H1 (cell line): ENCODE results near the gene HRH2. TPM values are rescaled to one million over a fixed set of nuclear protein-coding genes. Genes with fewer than 3 reads are reported as not detected.

Experiments used
- CTCF ChIA-PET: fragments of 300-600 bp; sonication (Branson Sonifier 250); formaldehyde crosslinking; loops from one replicate; lab custom pipeline; 2021; ENCODE audit not compliant: partially characterized antibody; lab: Charles Lee
- POLR2A ChIA-PET: fragments of 300-600 bp; sonication (Branson Sonifier 250); formaldehyde crosslinking; loops from one replicate; lab custom pipeline; 2021; ENCODE audit warnings: inconsistent platforms; ENCODE audit not compliant: partially characterized antibody; lab: Charles Lee
- DNase-seq, 2 experiments: peaks; one replicate each; pipeline versions ENCODE4 v3.0.0 to v3.0.0-alpha.2; 2010 to 2022; ENCODE audit warnings: low spot score in 2 of 2, low read depth in 1 of 2, mixed read lengths in 1 of 2
- FAIRE-seq: peaks from 2 replicates; lab custom pipeline; 2011; peaks lifted over from hg19 to GRCh38; lab: Jason Lieb, UNC
- H2AFZ ChIP-seq: 2 replicates; pipeline ENCODE4 v1.8.1; 2012; ENCODE audit warnings: low read length, inconsistent platforms
- H2AK5ac ChIP-seq: 2 replicates; pipeline ENCODE4 v1.6.1; 2013; ENCODE audit warnings: low read depth, low read length
- H2BK120ac ChIP-seq: replicated peaks from 2 replicates; pipeline ENCODE3; 2013; ENCODE audit warnings: low read depth, low read length, inconsistent platforms
- H2BK12ac ChIP-seq: 2 replicates; pipeline ENCODE4 v1.6.1; 2013; ENCODE audit warnings: low read depth, low read length
- H2BK15ac ChIP-seq: 2 replicates; pipeline ENCODE4 v1.6.1; 2013; ENCODE audit warnings: low read length
- H2BK20ac ChIP-seq: 2 replicates; pipeline ENCODE4 v1.6.1; 2013; ENCODE audit warnings: low read length
- H2BK5ac ChIP-seq: 2 replicates; pipeline ENCODE4 v1.6.1; 2013; ENCODE audit warnings: low read depth, low read length
- H3K14ac ChIP-seq: 2 replicates; pipeline ENCODE4 v1.6.1; 2013; ENCODE audit warnings: inconsistent platforms; ENCODE audit not compliant: insufficient read length
- H3K18ac ChIP-seq: 2 replicates; pipeline ENCODE4 v1.6.1; 2013; ENCODE audit warnings: low read length; ENCODE audit errors: extremely low read depth
- H3K23ac ChIP-seq: 2 replicates; pipeline ENCODE4 v1.6.1; 2013; ENCODE audit warnings: inconsistent platforms; ENCODE audit not compliant: insufficient read length
- H3K23me2 ChIP-seq: 2 replicates; pipeline ENCODE4 v1.6.1; 2013; ENCODE audit warnings: low read depth, low read length
- H3K27ac ChIP-seq: 2 replicates; pipeline ENCODE4 v1.6.1; 2011; ENCODE audit warnings: low read depth, low read length, inconsistent platforms
- H3K27me3 ChIP-seq, 4 experiments: replicated peaks in 1 of 4; 1 replicate in 1 of 4; 2 replicates in 3 of 4; pipeline versions ENCODE4 v1.6.1 to v1.8.1; 2011 to 2013; ENCODE audit warnings: low read length in 3 of 4, mild to moderate bottlenecking in 3 of 4, inconsistent platforms in 2 of 4, mixed read lengths in 2 of 4, moderate library complexity in 1 of 4; ENCODE audit not compliant: control insufficient read depth in 3 of 4, insufficient read depth in 3 of 4; ENCODE audit errors: extremely low read depth in 1 of 4
- H3K36me3 ChIP-seq, 4 experiments: 2 replicates each; pipeline versions ENCODE4 v1.6.1 to v1.8.1; 2011 to 2013; ENCODE audit warnings: mild to moderate bottlenecking in 4 of 4, low read length in 3 of 4, moderate library complexity in 2 of 4, control low read depth in 1 of 4, inconsistent platforms in 1 of 4; ENCODE audit not compliant: insufficient read depth in 4 of 4, control insufficient read depth in 2 of 4
- H3K4ac ChIP-seq: replicated peaks from 2 replicates; pipeline ENCODE3; 2013; ENCODE audit warnings: low read length, low read depth, mixed read lengths, inconsistent platforms; ENCODE audit not compliant: insufficient read length
- H3K4me1 ChIP-seq, 4 experiments: replicated peaks in 1 of 4; 1 replicate in 1 of 4; 2 replicates in 3 of 4; pipeline versions ENCODE4 v1.6.1 to v1.8.1; 2011 to 2013; ENCODE audit warnings: low read length in 3 of 4, inconsistent platforms in 2 of 4, mixed read lengths in 1 of 4; ENCODE audit not compliant: insufficient read depth in 4 of 4, control insufficient read depth in 3 of 4
- H3K4me2 ChIP-seq, 2 experiments: 2 replicates each; pipeline versions ENCODE4 v1.6.1 to v1.8.1; 2011 to 2013; ENCODE audit warnings: low read depth in 2 of 2, low read length in 2 of 2, control low read depth in 1 of 2, inconsistent platforms in 1 of 2, mild to moderate bottlenecking in 1 of 2; ENCODE audit not compliant: insufficient read depth in 1 of 2
- H3K4me3 ChIP-seq, 4 experiments: fragments of 200-600, 300-600 bp in 1 of 4; sonication (generic), shearing (Covaris generic), sonication (Bioruptor Twin) in 1 of 4; 2 replicates each; pipeline versions ENCODE4 v1.5.1 to v1.8.1; 2011 to 2016; ENCODE audit warnings: low read length in 4 of 4, low read depth in 3 of 4, control low read depth in 2 of 4, inconsistent platforms in 2 of 4, mild to moderate bottlenecking in 2 of 4, mixed read lengths in 1 of 4, moderate library complexity in 1 of 4; ENCODE audit not compliant: insufficient read depth in 2 of 4; ENCODE audit errors: extremely low read depth in 1 of 4
- H3K56ac ChIP-seq: replicated peaks from 2 replicates; pipeline ENCODE3; 2013; ENCODE audit warnings: low read depth, mild to moderate bottlenecking, mixed read lengths, low read length, inconsistent platforms; ENCODE audit not compliant: insufficient read length
- H3K79me1 ChIP-seq: 2 replicates; pipeline ENCODE4 v1.6.1; 2013; ENCODE audit warnings: low read depth, low read length, control low read depth
- H3K79me2 ChIP-seq, 2 experiments: 2 replicates each; pipeline versions ENCODE4 v1.6.1 to v1.8.1; 2012 to 2013; ENCODE audit warnings: low read length in 2 of 2, mild to moderate bottlenecking in 2 of 2, inconsistent platforms in 1 of 2; ENCODE audit not compliant: insufficient read depth in 2 of 2, control insufficient read depth in 1 of 2
- H3K9ac ChIP-seq, 4 experiments: replicated peaks in 1 of 4; 1 replicate in 1 of 4; 2 replicates in 3 of 4; pipeline versions ENCODE4 v1.6.1 to v1.8.1; 2011 to 2013; ENCODE audit warnings: low read depth in 3 of 4, low read length in 3 of 4, control low read depth in 2 of 4, mild to moderate bottlenecking in 2 of 4, moderate library complexity in 2 of 4, inconsistent platforms in 1 of 4; ENCODE audit errors: extremely low read depth in 1 of 4
- H3K9me3 ChIP-seq, 2 experiments: 2 replicates each; pipeline versions ENCODE4 v1.6.1 to v1.8.1; 2012 to 2013; ENCODE audit warnings: mild to moderate bottlenecking in 2 of 2, moderate library complexity in 2 of 2, control low read depth in 1 of 2, inconsistent platforms in 1 of 2, low read depth in 1 of 2, low read length in 1 of 2, mixed read lengths in 1 of 2; ENCODE audit not compliant: insufficient read depth in 2 of 2
- H4K20me1 ChIP-seq, 2 experiments: replicated peaks in 1 of 2; 2 replicates each; pipeline versions ENCODE3 to v1.8.1; 2011 to 2013; ENCODE audit warnings: inconsistent platforms in 2 of 2, low read length in 2 of 2, mild to moderate bottlenecking in 1 of 2; ENCODE audit not compliant: insufficient read depth in 2 of 2, control insufficient read depth in 1 of 2
- H4K5ac ChIP-seq: 2 replicates; pipeline ENCODE4 v1.6.1; 2013; ENCODE audit warnings: low read length, low read depth, mixed read lengths, inconsistent platforms; ENCODE audit not compliant: insufficient read length
- H4K8ac ChIP-seq: 2 replicates; pipeline ENCODE4 v1.8.0; 2013; ENCODE audit warnings: mild to moderate bottlenecking, moderate library complexity, low read length, inconsistent platforms; ENCODE audit not compliant: insufficient read depth; ENCODE audit errors: extremely low read depth
- H4K91ac ChIP-seq: replicated peaks from 2 replicates; pipeline ENCODE3; 2013; ENCODE audit warnings: low read length, mixed read lengths, inconsistent platforms; ENCODE audit not compliant: insufficient read length
- WGBS, 2 experiments: shearing (Covaris generic) in 1 of 2; methylation state at CpG; one replicate each; pipeline versions ENCODE4 v1.1.6 to v1.1.7; 2013 to 2015; ENCODE audit warnings: low lambda C conversion rate in 2 of 2, mixed read lengths in 2 of 2, inconsistent platforms in 1 of 2, low coverage in 1 of 2, missing lambda C conversion rate in 1 of 2; ENCODE audit not compliant: insufficient replicate concordance in 2 of 2, insufficient coverage in 1 of 2, insufficient read length in 1 of 2; ENCODE audit errors: extremely low coverage in 1 of 2, missing lambda C conversion rate in 1 of 2; 5-methylcytosine and 5-hydroxymethylcytosine counted together
- polyA plus RNA-seq, 7 experiments: library from polyadenylated mRNA; depleted of rRNA in 3 of 7; stranded (reverse) in 5 of 7; unstranded in 2 of 7; fragments of >200 nt in 5 of 7; fragments of 200-250 nt in 2 of 7; gene quantifications; 1 replicate in 5 of 7; 2 replicates in 1 of 7; 4 replicates in 1 of 7; pipeline versions ENCODE4 v1.2.1 to v1.2.3, GENCODE V29; 2011 to 2013; ENCODE audit warnings: missing spikeins in 2 of 7, mixed read lengths in 2 of 7
- total RNA-seq: library from RNA; stranded (reverse); fragmentation: NEBNext Ultra II Directional; extraction: Animal tissue kit (Norgen Biotek cat#: 25700); gene quantifications from 2 replicates; pipeline ENCODE4 v1.2.1, GENCODE V29; 2021

Gene HRH2
- total and polyA plus RNA-seq, 2 of the 8 experiments (the other 6 are each of a cell fraction or from before 2014, with no cell fraction given): 7.8 to 8.1 TPM

DNA sequence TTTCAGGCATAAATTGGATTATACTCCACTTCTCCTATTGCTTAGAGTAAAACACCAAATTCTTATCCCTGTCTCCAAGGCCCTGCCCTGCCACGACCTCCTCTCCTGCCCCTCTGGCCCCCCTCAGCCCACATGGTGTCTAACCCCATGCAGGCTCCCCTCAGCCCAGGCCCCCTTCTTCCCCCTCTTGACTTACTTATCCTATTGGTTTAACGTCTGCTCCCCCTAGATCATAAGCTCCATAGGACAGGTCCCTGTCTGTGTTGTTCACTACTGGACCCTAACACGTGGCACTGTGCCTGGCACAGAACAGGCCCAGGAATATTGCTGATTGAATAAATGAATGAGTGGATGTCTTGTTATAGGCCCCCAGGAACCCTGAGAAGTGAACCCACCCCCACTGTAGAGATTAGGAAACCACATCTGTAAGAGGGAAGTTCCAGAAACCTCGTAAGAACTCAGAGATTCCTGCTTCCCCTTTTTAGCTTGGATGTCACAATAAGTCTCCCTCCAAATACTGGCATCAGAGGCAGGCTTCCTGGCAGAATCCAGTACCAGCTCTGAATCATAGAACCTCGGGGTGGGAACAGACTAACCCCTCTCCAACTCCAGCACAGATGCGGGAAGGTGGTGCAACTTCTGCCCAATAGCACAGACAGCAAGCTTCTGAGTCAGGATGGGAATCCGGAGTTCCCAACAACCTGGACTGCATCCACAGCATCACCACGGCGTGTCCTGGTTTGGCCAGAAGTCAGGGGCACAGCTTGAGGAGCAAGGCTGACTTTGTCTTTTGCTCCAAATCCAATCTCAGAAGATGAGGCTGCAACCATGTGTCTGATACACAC is 31.5 kb downstream of the HRH2 start:
- no peak overlapping the region for H2BK5ac ChIP-seq
- ChIA-PET POLR2A (interaction anchor here (1.4 to 1.9 kb wide), 2 partner anchors 11 to 18 kb away, joined by 3 to 5 read pairs; no protein-coding TSS in a partner anchor), CTCF (interaction anchor here (0.8 to 7.7 kb wide), 14 partner anchors 6 to 155 kb away, joined by 3 to 59 read pairs (median 4); no protein-coding TSS in a partner anchor)
- no peak overlapping the region for H4K91ac ChIP-seq
- no peak overlapping the region for H2BK12ac ChIP-seq
- H3K56ac ChIP-seq: no peak overlapping the region
- no peak overlapping the region for H3K23ac ChIP-seq
- H3K4me3 ChIP-seq: no peak overlapping the region
- no peak overlapping the region for H3K4ac ChIP-seq
- FAIRE-seq (no peak), DNase-seq (no peak)
- H2AFZ ChIP-seq: no peak overlapping the region
- no peaks in the 10 kb centered on the region for H3K79me1 ChIP-seq
- H2BK120ac ChIP-seq: no peak overlapping the region
- no peak overlapping the region for H2BK15ac ChIP-seq
- H4K20me1 ChIP-seq: no peaks in the 10 kb centered on the region
- H3K14ac ChIP-seq: no peak overlapping the region
- whole genome bisulfite sequencing, 2 experiments: 94% methylated on average over 9 of the region's 9 CpGs; no CpG with 5 or more reads in 1 of the 2 experiments
- peaks cover 0 to 8% (median 3%) of the 10 kb centered on the region in 4 experiments; a peak in 3 of 7 replicates for H3K4me1 ChIP-seq
- H4K8ac ChIP-seq: no peak overlapping the region
- no peak overlapping the region; a peak in 1 of 7 replicates for H3K9ac ChIP-seq
- no peak overlapping the region for H3K27ac ChIP-seq
- H3K36me3 ChIP-seq: no peaks in the 10 kb centered on the region
- H4K5ac ChIP-seq: no peak overlapping the region
- H3K18ac ChIP-seq: no peak overlapping the region
- H3K9me3 ChIP-seq: no peaks in the 10 kb centered on the region
- H3K27me3 ChIP-seq: no peaks in the 10 kb centered on the region
- H3K23me2 ChIP-seq: no peaks in the 10 kb centered on the region
- H2AK5ac ChIP-seq: peak overlapping the region; percentile 65; the same call in 1 of the 2 replicates
- H3K4me2 ChIP-seq: no peak overlapping the region
- H2BK20ac ChIP-seq: no peak overlapping the region
- no peaks in the 10 kb centered on the region for H3K79me2 ChIP-seq
